Measurements from ENCODE around the gene OSBPL9. TPM values are rescaled to one million over a fixed set of nuclear protein-coding genes. Genes with fewer than 3 reads are reported as not detected.

OSBPL9 gene
- total RNA-seq, 4 donors from 2014 or later = 65.8 to 206 (median 136) TPM

DNA sequence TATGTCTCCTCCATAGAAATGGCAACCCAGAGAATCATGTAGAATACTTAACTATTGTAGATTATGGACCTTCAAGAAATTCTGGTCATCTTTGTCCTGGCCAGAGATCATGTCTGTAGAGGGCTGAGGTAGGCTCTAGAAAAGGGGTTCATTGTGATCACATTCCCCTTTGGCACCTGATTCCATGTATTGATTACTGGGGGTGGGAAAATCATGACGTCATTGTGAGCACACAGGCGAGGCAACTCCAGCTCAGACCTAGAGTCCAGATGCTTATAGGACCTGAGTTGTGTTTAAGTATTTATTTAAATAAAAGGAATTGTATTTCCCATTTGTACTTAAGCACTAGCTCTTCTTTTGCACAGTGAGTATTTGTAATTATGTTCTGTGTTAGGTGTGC is 93.1 kb downstream of the OSBPL9 start:
- Histone ChIP-seq H3K27me3 (no peaks in the 10 kb centered on the region), H3K27ac (no peak overlapping the region), H3K9me3 (no peaks in the 10 kb centered on the region), H3K4me1 (peaks cover 14 to 26% of the 10 kb centered on the region in 2 donors), H3K4me3 (no peak overlapping the region), H3K36me3 (peaks cover 0 to 8% of the 10 kb centered on the region in 2 donors)
- TF ChIP-seq, protein P1, sequence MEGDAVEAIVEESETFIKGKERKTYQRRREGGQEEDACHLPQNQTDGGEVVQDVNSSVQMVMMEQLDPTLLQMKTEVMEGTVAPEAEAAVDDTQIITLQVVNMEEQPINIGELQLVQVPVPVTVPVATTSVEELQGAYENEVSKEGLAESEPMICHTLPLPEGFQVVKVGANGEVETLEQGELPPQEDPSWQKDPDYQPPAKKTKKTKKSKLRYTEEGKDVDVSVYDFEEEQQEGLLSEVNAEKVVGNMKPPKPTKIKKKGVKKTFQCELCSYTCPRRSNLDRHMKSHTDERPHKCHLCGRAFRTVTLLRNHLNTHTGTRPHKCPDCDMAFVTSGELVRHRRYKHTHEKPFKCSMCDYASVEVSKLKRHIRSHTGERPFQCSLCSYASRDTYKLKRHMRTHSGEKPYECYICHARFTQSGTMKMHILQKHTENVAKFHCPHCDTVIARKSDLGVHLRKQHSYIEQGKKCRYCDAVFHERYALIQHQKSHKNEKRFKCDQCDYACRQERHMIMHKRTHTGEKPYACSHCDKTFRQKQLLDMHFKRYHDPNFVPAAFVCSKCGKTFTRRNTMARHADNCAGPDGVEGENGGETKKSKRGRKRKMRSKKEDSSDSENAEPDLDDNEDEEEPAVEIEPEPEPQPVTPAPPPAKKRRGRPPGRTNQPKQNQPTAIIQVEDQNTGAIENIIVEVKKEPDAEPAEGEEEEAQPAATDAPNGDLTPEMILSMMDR (IDR thresholded peaks at IDR 0.05 in 4 of 5, conservative IDR thresholded peaks at IDR 0.05 in 1 of 5) = no peak
- TF ChIP-seq POLR2A (IDR thresholded peaks at IDR 0.05) = no peak
- no peak for ATAC-seq
- in situ Hi-C loops (cut with MboI; ENCODE audit: low sequenced_read_pairs in 4 of 4) (no loop called here), intact Hi-C loops (cut with DNase I; ENCODE audit: low total_unique reads) (no loop called here)
- DNase-seq = no peak

DNA sequence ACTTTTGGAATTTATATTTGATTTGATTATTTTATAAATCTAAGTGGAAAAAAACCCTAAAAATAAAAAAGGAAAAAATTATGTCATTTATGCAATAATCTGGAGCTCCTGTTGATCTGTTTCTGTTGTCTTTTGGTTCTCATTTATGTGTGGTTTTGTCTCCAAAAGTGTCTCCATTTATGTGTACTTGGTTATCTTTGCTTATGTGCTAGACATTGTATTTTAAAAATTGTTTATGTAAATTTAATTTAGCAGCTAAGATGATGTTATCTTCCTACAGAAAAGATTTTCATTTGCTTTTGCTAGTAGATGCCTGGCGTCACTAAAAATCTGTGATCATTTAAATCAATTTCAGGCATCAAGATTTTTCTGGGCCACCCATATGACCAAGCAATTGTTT is 95.7 kb downstream of the OSBPL9 start:
- H3K27me3 ChIP-seq = no peaks in the 10 kb centered on the region
- H3K4me1 ChIP-seq = peaks cover 7 to 22% of the 10 kb centered on the region in 2 donors
- no peak overlapping the region for H3K27ac ChIP-seq
- intact Hi-C loops (cut with DNase I; ENCODE audit: low total_unique reads) = no loop called here
- in situ Hi-C loops (cut with MboI; ENCODE audit: low sequenced_read_pairs in 4 of 4) = no loop called here
- H3K36me3 ChIP-seq = peaks cover 0 to 12% of the 10 kb centered on the region in 2 donors
- ATAC-seq (no peak), DNase-seq (no peak)
- H3K4me3 ChIP-seq = no peak overlapping the region
- H3K9me3 ChIP-seq = no peaks in the 10 kb centered on the region
- TF ChIP-seq, protein P1 (IDR thresholded peaks at IDR 0.05 in 4 of 5, conservative IDR thresholded peaks at IDR 0.05 in 1 of 5) = no peak
- no peak for TF ChIP-seq POLR2A (IDR thresholded peaks at IDR 0.05)

DNA sequence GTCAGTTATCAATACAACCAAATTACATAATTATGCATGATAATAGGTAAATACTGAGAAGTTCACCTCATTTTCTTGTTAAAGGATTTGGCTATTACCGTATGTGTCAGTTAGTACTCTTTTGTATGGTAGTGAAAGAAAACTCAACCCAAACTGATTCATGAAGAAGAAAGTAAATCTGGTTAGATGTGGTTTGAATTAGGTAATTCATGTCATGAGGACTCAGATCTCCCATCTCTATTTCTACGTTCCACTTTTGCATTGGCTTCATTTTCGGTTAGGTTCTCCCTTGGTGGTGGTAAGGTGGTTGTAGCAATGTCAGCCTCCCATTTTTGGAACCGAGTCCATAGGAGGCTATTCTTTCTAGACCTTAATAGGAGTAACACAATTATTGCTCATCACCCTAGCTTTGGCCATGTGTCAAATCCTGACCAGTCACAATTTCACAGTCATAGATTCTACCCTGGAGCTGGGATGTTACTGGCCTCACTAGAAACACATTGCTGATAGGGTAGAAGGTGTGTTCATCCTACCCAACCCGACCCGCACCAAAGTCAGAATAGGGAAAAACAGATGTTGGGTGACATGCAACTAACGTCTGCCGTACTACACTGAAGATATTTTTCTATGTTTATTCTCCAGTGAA is 97.6 kb downstream of the OSBPL9 start:
- in situ Hi-C loops (cut with MboI; ENCODE audit: low sequenced_read_pairs in 4 of 4) = no loop called here
- Histone ChIP-seq H3K27ac (no peak overlapping the region), H3K36me3 (peaks cover 0 to 12% of the 10 kb centered on the region in 2 donors), H3K4me1 (peaks cover 0 to 18% of the 10 kb centered on the region in 2 donors), H3K9me3 (no peaks in the 10 kb centered on the region), H3K4me3 (no peak overlapping the region), H3K27me3 (no peaks in the 10 kb centered on the region)
- ATAC-seq (peak in 1 of 2 donors; percentile 33), DNase-seq (no peak)
- intact Hi-C loops (cut with DNase I; ENCODE audit: low total_unique reads) = no loop called here
- no peak for TF ChIP-seq POLR2A (IDR thresholded peaks at IDR 0.05)
- TF ChIP-seq, protein P1 (IDR thresholded peaks at IDR 0.05 in 4 of 5, conservative IDR thresholded peaks at IDR 0.05 in 1 of 5) = no peak

DNA sequence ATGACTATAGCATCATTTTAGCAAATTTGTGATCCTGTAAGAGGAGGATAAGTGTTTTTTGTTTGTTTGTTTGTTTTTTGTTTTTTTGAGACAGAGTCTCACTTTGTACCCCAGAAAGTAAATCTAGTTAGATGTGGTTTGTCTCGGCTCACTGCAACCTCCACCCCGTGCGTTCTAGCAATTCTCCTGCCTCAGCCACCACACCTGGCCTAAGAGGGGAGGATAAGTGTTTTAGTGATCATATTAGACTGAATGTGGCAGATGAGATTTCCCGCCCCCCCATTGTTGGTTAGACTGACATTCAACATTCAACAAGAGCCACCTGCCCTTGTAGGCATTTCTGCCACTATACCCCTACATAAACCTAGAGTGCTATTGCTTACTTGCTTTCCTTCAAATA is 98.5 kb downstream of the OSBPL9 start:
- Histone ChIP-seq H3K9me3 (no peaks in the 10 kb centered on the region), H3K4me3 (no peak overlapping the region), H3K27ac (no peak overlapping the region), H3K4me1 (peaks cover 0 to 18% of the 10 kb centered on the region in 2 donors), H3K27me3 (no peaks in the 10 kb centered on the region), H3K36me3 (peaks cover 0 to 12% of the 10 kb centered on the region in 2 donors)
- in situ Hi-C loops (cut with MboI; ENCODE audit: low sequenced_read_pairs in 4 of 4) = no loop called here
- intact Hi-C loops (cut with DNase I; ENCODE audit: low total_unique reads) = no loop called here
- DNase-seq (no peak), ATAC-seq (no peak)
- no peak for TF ChIP-seq POLR2A (IDR thresholded peaks at IDR 0.05)
- TF ChIP-seq, protein P1 (IDR thresholded peaks at IDR 0.05 in 4 of 5, conservative IDR thresholded peaks at IDR 0.05 in 1 of 5) = no peak

DNA sequence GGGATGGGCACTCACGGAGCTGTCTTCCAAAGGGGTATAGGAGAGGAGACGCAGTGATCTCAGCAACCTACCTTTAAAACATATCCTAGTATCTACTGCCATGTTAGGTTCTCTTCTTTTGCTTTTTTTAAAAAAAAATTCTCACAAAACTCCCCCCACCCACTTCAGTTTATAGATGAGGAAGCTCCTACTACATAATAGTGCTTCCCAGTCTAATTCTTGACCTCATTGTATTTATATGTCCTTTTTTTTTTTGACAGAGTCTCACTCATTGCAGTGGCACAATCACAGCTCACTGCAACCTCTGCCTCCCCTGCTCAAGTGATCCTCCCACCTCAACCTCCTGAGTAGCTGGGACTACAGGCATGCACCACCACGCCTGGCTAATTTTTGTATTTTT is 99.9 kb downstream of the OSBPL9 start:
- H3K36me3 ChIP-seq = peaks cover 0 to 12% of the 10 kb centered on the region in 2 donors
- H3K4me3 ChIP-seq = no peak overlapping the region
- TF ChIP-seq, protein P1 (IDR thresholded peaks at IDR 0.05 in 4 of 5, conservative IDR thresholded peaks at IDR 0.05 in 1 of 5) = no peak
- TF ChIP-seq POLR2A (IDR thresholded peaks at IDR 0.05) = no peak
- ATAC-seq (no peak), DNase-seq (no peak)
- intact Hi-C loops (cut with DNase I; ENCODE audit: low total_unique reads) (no loop called here), in situ Hi-C loops (cut with MboI; ENCODE audit: low sequenced_read_pairs in 4 of 4) (no loop called here)
- no peaks in the 10 kb centered on the region for H3K27me3 ChIP-seq
- H3K9me3 ChIP-seq = no peaks in the 10 kb centered on the region
- no peak overlapping the region for H3K27ac ChIP-seq
- peaks cover 0 to 18% of the 10 kb centered on the region in 2 donors for H3K4me1 ChIP-seq
